GM13977 (cell line): ENCODE data around the gene RAB3D.

Experiments used
- DNase-seq: peaks from one replicate; pipeline ENCODE4 v3.0.0; 2012; ENCODE audit warnings: low spot score
- CTCF ChIP-seq: IDR thresholded peaks from 2 replicates; pipeline ENCODE4 v1.5.1; 2012; ENCODE audit warnings: mild to moderate bottlenecking, control low read depth; ENCODE audit not compliant: insufficient read depth; ENCODE audit errors: extremely low read depth, missing control alignments
- in situ Hi-C: fragments of 300-500 bp; cut with MboI; formaldehyde crosslinking; loops from one replicate; pipeline ENCODE4 v1.12.0; 2022; ENCODE audit warnings: low sequenced_read_pairs, low pct_unique_long_range_greater_than_20kb, mixed read lengths, inconsistent platforms; ENCODE audit not compliant: unreplicated experiment

RAB3D gene

GRCh38 chr19:11295180-11295579 lies 44.3 kb downstream of the RAB3D start:
- in situ Hi-C loops, result no loop called here
- no peak for DNase-seq
- no peak for TF ChIP-seq CTCF

DNA sequence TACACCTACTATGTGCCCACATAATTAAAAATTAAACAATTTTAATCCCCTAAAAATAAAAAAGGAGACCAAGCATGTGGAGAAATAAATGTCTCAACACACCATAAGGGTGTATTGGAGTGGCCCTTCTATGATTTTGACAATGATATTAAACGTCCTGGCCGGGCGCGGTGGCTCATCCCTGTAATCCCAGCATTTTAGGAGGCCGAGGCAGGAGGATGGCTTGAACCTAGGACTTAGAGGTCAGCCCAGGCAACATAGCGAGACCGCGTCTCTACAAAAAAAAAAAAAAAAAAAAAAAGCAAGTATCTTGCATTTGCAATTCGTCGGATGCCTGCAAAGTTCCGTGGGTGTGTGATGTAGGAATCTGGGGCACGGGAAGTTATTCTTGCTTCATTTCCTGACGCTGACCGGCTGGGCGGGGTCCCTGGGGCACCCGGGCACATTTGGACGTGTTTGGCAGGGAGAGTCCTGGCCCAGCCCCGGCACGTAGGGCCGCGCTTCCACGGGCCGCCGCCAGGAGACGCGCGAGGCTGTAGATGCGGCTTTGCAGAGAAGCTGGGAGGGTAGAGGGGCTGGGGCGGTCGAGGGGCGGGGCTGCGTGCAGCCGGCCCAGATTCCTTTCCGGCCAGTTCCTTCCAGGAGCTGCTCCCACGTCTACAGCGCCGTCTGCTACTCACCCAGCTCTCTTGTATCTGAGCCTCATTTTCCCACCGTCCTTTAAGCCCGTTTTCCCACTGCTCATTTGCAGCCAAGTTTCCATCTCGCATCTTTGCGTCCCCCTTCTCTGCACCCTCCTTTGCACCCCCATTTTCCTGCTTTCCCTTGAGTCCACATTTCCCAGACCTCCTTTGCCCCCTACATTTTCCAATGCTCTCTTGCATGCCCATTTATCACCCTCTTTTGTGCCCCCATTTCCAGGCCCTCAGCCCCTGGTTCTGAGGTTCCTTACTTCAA lies 45.7 kb downstream of the RAB3D start:
- peak; percentile 99 for TF ChIP-seq CTCF
- in situ Hi-C loops, result no loop called here
- DNase-seq, result peak; percentile 87

DNA sequence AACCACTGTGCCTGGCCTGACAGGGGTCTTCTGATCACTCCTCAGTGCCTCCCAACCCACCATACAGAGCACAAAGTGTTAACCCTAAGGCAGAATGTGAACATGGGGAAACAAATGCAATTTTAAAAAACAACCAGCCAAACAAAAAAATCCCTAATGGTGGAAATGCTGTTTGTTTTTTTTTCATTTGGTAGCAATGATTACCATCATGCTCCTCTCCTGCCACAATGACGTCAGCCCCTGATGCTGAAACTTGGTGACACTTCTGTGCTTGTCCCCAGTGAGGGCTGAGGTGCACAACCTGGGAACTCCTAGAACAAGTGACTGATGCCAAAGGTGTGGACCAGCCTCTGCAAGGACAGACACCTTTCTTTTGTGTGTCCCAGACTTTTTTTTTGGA lies 47.5 kb downstream of the RAB3D start:
- no peak for DNase-seq
- TF ChIP-seq CTCF, result no peak
- in situ Hi-C loops, result no loop called here

GRCh38 chr19:11291415-11291814 lies 48.0 kb downstream of the RAB3D start:
- TF ChIP-seq CTCF, result no peak
- no peak for DNase-seq
- in situ Hi-C loops, result no loop called here

GRCh38 chr19:11290256-11290655 lies 49.2 kb downstream of the RAB3D start:
- in situ Hi-C loops, result no loop called here
- no peak for TF ChIP-seq CTCF
- DNase-seq, result no peak

- peak; percentile 31 for DNase-seq
- in situ Hi-C loops, result no loop called here
- TF ChIP-seq CTCF, result peak; percentile 13
These were observed 51.1 kb downstream of the RAB3D start for GRCh38 chr19:11288349-11288748.
